SK-N-MC (cell line): ENCODE data around the gene LETMD1.

Source experiments
- DNase-seq: peaks from one replicate; pipeline ENCODE4 v3.0.0-alpha.2; 2011; ENCODE audit warnings: low read depth, low spot score
- H3K27ac ChIP-seq: fragments of 200-600 bp; sonication (generic); 2 replicates; pipeline ENCODE4 v1.5.1; 2016; ENCODE audit warnings: mixed run types
- H3K36me3 ChIP-seq: fragments of 200-600 bp; sonication (generic); 2 replicates; pipeline ENCODE4 v1.6.1; 2017; ENCODE audit warnings: antibody characterized with exemption, low read length, mixed read lengths; ENCODE audit not compliant: insufficient read depth
- H3K4me3 ChIP-seq: fragments of 200-600 bp; sonication (generic); 2 replicates; pipeline ENCODE4 v1.5.1; 2016
- H3K9ac ChIP-seq: fragments of 200-600 bp; sonication (generic); 2 replicates; pipeline ENCODE4 v1.8.0; 2017; ENCODE audit warnings: mixed run types, mixed read lengths; ENCODE audit not compliant: insufficient read length
- H3K9me3 ChIP-seq: fragments of 200-600 bp; sonication (generic); 2 replicates; pipeline ENCODE4 v1.6.1; 2017; ENCODE audit warnings: low read depth, mild to moderate bottlenecking, antibody characterized with exemption, low read length, moderate library complexity, mixed read lengths
- EZH2 ChIP-seq: fragments of 200-600 bp; sonication (generic); IDR thresholded peaks from one replicate; pipeline ENCODE4 v1.6.1; 2017; ENCODE audit warnings: antibody characterized with exemption
- FOXP2 ChIP-seq: optimal IDR thresholded peaks from 2 replicates; pipeline ENCODE3; 2011; ENCODE audit warnings: mild to moderate bottlenecking, moderate library complexity; ENCODE audit not compliant: insufficient read depth; ENCODE audit errors: extremely low read length, control extremely low read depth
- POLR2AphosphoS5 ChIP-seq: IDR thresholded peaks from 2 replicates; pipeline ENCODE4 v1.6.1; 2012; ENCODE audit warnings: mild to moderate bottlenecking, low read depth, low read length, borderline replicate concordance

The LETMD1 gene

GRCh38 chr12:51080136-51080535, 32.0 kb downstream of the LETMD1 start:
- no peak overlapping the region for H3K27ac ChIP-seq
- H3K4me3 ChIP-seq, result no peak overlapping the region
- peaks cover 5% of the 10 kb centered on the region; the same call in 1 of the 2 replicates for H3K36me3 ChIP-seq
- no peak for DNase-seq
- H3K9ac ChIP-seq, result no peak overlapping the region
- no peaks in the 10 kb centered on the region for H3K9me3 ChIP-seq
- TF ChIP-seq POLR2AphosphoS5 (no peak), EZH2 (no peak), FOXP2 (no peak)

GRCh38 chr12:51081421-51081820, 33.3 kb downstream of the LETMD1 start:
- Histone ChIP-seq H3K36me3 (peaks cover 1% of the 10 kb centered on the region; the same call in 1 of the 2 replicates), H3K9me3 (no peaks in the 10 kb centered on the region), H3K27ac (no peak overlapping the region), H3K9ac (no peak overlapping the region), H3K4me3 (no peak overlapping the region)
- DNase-seq, result no peak
- no peak for TF ChIP-seq POLR2AphosphoS5
- no peak for TF ChIP-seq FOXP2
- TF ChIP-seq EZH2, result no peak

GRCh38 chr12:51082561-51083125, 34.5 kb downstream of the LETMD1 start:
- Histone ChIP-seq H3K9me3 (no peaks in the 10 kb centered on the region), H3K4me3 (peak overlapping the region; percentile 96), H3K27ac (no peak overlapping the region), H3K9ac (peak overlapping the region; percentile 88), H3K36me3 (no peaks in the 10 kb centered on the region)
- DNase-seq, result no peak
- TF ChIP-seq FOXP2 (no peak), EZH2 (no peak), POLR2AphosphoS5 (no peak)

DNA sequence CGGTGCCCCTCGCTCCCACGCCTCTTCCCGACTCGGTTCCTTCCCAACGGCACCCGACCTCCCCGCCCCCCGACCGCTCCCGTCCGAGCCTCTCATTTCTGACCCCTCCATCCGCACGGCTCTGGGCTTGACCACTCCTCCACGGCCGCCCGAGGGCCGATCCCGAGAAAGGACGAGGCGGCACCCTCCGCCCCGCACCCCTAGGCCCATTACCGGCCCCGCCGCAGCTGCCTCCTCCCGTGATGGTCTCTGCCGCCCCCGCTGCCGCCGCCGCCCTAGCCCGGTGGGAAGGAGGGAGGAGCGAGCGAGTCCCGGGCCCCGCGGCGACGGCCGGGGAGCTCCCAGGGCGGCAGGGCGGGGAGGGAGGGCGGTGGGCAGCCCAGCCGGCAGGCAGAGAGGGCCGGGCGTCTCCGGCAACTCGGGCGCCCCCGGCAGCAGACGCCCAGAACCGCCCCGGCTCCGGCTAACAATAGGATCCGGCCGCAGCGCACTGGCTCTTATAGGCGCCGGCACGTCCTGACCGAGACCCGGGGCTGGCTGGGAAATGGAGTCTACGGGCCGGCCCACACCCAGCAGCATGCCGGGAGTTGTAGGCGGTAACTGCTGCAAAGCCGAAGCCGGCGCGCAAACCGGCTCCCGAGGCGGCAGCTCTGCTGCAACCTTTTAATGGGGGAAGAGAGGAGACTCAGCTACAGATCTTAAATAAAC, 35.2 kb downstream of the LETMD1 start, which contains the start of gene CSRNP2:
CSRNP2 (minus strand) TSS at position 471 of the 708 bp plus-strand sequence. CDS start 7,035 bp downstream, outside the sequence.
- no peak within 1 kb of the TSS for H3K27ac ChIP-seq

DNA sequence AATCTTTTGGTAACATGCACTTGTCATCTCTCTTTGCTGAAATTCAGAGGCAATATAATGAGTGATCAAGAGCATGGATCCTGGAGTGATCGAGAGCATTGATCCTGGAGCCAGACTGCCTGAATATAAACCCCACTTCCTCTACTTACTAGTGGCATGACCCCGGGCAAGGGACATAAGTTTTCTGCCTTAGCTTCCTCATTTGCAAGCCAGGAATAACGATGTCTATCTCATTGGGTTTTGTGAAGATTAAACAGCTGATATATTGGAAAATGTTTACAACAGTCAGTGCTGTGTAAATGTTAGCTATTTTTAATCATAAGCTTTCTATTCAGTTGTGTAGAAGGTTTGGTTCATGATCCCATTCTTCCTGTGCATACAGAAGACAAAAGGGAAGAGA, 37.6 kb downstream of the LETMD1 start:
- Histone ChIP-seq H3K9me3 (no peaks in the 10 kb centered on the region), H3K36me3 (no peaks in the 10 kb centered on the region), H3K27ac (no peak overlapping the region), H3K9ac (no peak overlapping the region), H3K4me3 (no peak overlapping the region)
- no peak for TF ChIP-seq POLR2AphosphoS5
- TF ChIP-seq EZH2, result no peak
- TF ChIP-seq FOXP2, result no peak
- DNase-seq, result no peak

More for the DNA sequence above, 35.2 kb downstream of the LETMD1 start, which contains the start of gene CSRNP2:
- H3K4me3 ChIP-seq, result peak within 1 kb of the TSS; percentile 96
- H3K9ac ChIP-seq, result peak within 1 kb of the TSS; percentile 88
- peak; percentile 45 for DNase-seq
- H3K36me3 ChIP-seq, result no peaks in the 10 kb centered on the region
- H3K9me3 ChIP-seq, result no peaks in the 10 kb centered on the region
- no peak for TF ChIP-seq FOXP2
- peak; percentile 99 for TF ChIP-seq POLR2AphosphoS5

GRCh38 chr12:51086933-51087332, 38.8 kb downstream of the LETMD1 start:
- DNase-seq, result no peak
- TF ChIP-seq FOXP2 (no peak), POLR2AphosphoS5 (no peak), EZH2 (no peak)
- no peaks in the 10 kb centered on the region for H3K9me3 ChIP-seq
- H3K4me3 ChIP-seq, result no peak overlapping the region
- no peaks in the 10 kb centered on the region for H3K36me3 ChIP-seq
- H3K27ac ChIP-seq, result no peak overlapping the region
- H3K9ac ChIP-seq, result no peak overlapping the region

GRCh38 chr12:51087818-51088217, 39.7 kb downstream of the LETMD1 start:
- no peaks in the 10 kb centered on the region for H3K36me3 ChIP-seq

DNA sequence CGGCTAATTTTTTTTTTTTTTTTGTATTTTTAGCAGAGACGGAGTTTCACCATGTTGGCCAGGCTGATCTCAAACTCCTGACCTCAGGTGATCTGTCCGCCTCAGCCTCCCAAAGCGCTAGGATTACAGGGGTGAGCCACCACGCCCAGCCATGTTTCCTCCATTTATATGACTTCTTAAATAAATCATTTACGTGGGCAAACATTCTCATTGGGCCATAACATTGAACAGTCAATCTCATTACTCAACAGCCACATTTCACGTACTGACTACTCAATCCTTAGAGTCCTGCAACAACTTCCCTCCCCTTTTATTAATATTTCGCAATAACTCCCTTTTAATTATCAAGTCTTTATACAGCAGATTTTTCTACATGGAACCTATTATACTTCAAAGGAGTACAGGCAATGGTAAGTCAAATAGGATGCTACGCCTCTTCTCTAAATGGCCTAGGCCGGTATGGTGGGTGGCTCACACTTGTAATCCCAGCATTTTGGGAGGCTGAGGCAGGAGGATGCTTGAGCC, 42.6 kb downstream of the LETMD1 start:
- H3K4me3 ChIP-seq, result no peak overlapping the region
- no peak overlapping the region for H3K27ac ChIP-seq
- H3K36me3 ChIP-seq, result no peaks in the 10 kb centered on the region
- DNase-seq, result no peak
- no peak for TF ChIP-seq EZH2
- no peak for TF ChIP-seq FOXP2
- no peak for TF ChIP-seq POLR2AphosphoS5
- no peak overlapping the region for H3K9ac ChIP-seq
- no peaks in the 10 kb centered on the region for H3K9me3 ChIP-seq

More at GRCh38 chr12:51087818-51088217, 39.7 kb downstream of the LETMD1 start:
- DNase-seq, result no peak
- TF ChIP-seq FOXP2 (no peak), POLR2AphosphoS5 (no peak), EZH2 (no peak)
- H3K27ac ChIP-seq, result no peak overlapping the region
- no peak overlapping the region for H3K9ac ChIP-seq
- no peak overlapping the region for H3K4me3 ChIP-seq
- H3K9me3 ChIP-seq, result no peaks in the 10 kb centered on the region
